ENCODE results near the gene BEND6.
"Not testable (repeated sequence)": the region's sequence is repeated elsewhere in the genome, so short reads cannot be mapped to it uniquely, and the experiment has no call there.

BEND6 gene

DNA sequence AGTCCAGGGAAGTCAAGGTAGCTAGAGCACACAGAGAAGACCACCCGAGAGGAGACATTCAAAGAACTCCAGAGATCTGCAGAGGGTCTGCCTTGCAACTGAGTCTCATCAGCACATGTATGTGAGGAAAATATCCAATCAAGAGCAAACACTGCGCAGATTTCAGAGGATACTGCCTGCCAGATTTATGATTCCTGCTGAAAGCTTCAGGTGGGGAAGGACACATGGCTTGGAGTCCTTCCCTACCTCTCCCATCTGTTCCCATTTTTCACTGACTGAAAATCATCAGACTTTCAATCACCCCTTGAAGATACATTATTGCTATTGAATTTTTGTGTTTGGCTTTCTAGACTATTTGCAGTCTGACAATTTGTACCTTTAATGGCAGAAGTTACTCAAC, 84.0 kb downstream of the BEND6 start:
- H3K27me3 ChIP-seq (replicated peaks; ENCODE audit: control insufficient read depth, insufficient read depth, low read length), result no peaks in the 10 kb centered on the region
- no peaks in the 10 kb centered on the region for H3K9me3 ChIP-seq (ENCODE audit: control insufficient read depth, low read length)
- DNase-seq (ENCODE audit: low read depth), result no peak
- H3K9ac ChIP-seq (ENCODE audit: low read length), result no peak overlapping the region
- H3K4me3 ChIP-seq (ENCODE audit: low read length), result no peak overlapping the region
- no peaks in the 10 kb centered on the region for H3K36me3 ChIP-seq (ENCODE audit: control insufficient read depth, insufficient read depth, low read length, severe bottlenecking)
- no peaks in the 10 kb centered on the region for H3K4me1 ChIP-seq (ENCODE audit: control insufficient read depth, insufficient read depth, low read length)

GRCh38 chr6:57040011-57040410, 85.1 kb downstream of the BEND6 start:
- Histone ChIP-seq H3K4me1 (ENCODE audit: control insufficient read depth, insufficient read depth, low read length) (no peaks in the 10 kb centered on the region), H3K9ac (ENCODE audit: low read length) (no peak overlapping the region)
- no peak for DNase-seq (ENCODE audit: low read depth)

GRCh38 chr6:57044061-57044460, 89.2 kb downstream of the BEND6 start:
- H3K9me3 ChIP-seq (ENCODE audit: control insufficient read depth, low read length); H3K9ac ChIP-seq (ENCODE audit: low read length); H3K4me3 ChIP-seq (ENCODE audit: low read length); DNase-seq (ENCODE audit: low read depth); H3K27me3 ChIP-seq (replicated peaks; ENCODE audit: control insufficient read depth, insufficient read depth, low read length): not testable (repeated sequence)
- Histone ChIP-seq H3K4me1 (ENCODE audit: control insufficient read depth, insufficient read depth, low read length) (peaks cover 15% of the 10 kb centered on the region), H3K36me3 (ENCODE audit: control insufficient read depth, insufficient read depth, low read length, severe bottlenecking) (peaks cover 11% of the 10 kb centered on the region)

More at GRCh38 chr6:57040011-57040410, 85.1 kb downstream of the BEND6 start:
- H3K9me3 ChIP-seq (ENCODE audit: control insufficient read depth, low read length), result no peaks in the 10 kb centered on the region
- H3K27me3 ChIP-seq (replicated peaks; ENCODE audit: control insufficient read depth, insufficient read depth, low read length), result no peaks in the 10 kb centered on the region
- H3K36me3 ChIP-seq (ENCODE audit: control insufficient read depth, insufficient read depth, low read length, severe bottlenecking), result no peaks in the 10 kb centered on the region
- H3K4me3 ChIP-seq (ENCODE audit: low read length), result no peak overlapping the region

- Histone ChIP-seq H3K9me3 (ENCODE audit: control insufficient read depth, low read length) (no peaks in the 10 kb centered on the region), H3K9ac (ENCODE audit: low read length) (no peak overlapping the region), H3K36me3 (ENCODE audit: control insufficient read depth, insufficient read depth, low read length, severe bottlenecking) (peaks cover 15% of the 10 kb centered on the region), H3K27me3 (replicated peaks; ENCODE audit: control insufficient read depth, insufficient read depth, low read length) (no peaks in the 10 kb centered on the region), H3K4me3 (ENCODE audit: low read length) (no peak overlapping the region), H3K4me1 (ENCODE audit: control insufficient read depth, insufficient read depth, low read length) (peaks cover 20% of the 10 kb centered on the region)
- DNase-seq (ENCODE audit: low read depth), result no peak
These were observed 89.7 kb downstream of the BEND6 start for GRCh38 chr6:57044568-57044967.

DNA sequence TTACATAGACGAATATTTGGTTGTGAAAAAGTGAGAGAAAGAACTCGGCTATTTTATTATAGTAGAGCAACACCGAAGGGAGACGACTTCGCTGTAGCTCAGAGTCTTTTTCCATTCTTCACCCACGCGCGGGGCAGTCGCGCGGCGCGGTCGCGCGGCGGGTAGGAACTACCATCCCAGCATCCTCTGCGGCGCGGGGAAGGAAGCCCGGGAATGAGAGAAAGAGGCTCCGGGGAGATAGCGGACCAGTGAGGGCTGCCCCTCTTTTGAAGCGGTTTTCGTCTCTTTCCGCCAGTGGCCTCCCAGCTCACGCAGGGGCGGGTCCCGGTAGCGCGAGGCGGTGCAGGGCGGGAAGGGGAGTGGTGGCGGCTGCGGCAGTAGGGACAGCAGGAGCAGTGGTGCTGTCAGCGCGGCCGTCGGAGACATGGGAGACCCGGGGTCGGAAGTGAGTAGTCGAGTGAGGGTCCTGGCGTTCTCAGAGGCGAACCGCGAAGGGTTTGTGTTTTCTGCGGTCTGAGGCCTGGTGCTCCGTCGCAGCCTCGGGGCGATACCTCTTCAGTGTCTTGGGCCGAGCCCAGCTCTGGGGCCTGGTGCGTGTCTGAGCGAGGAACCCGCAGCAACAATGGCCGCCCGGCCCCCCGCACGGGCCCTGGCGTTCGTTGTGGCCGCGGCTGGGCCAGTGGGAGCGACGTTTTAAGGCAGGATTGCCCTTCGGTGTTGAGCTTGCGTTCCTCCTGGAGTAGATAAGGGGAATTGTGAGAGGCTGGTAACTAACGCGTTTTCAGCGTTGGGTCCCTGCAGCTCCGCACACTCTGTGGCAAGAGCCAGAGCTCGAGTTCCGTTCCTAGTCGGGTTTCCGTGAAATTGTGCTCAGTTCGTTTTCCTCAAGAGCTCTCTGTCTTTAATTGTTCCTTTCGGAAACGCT, 91.7 kb downstream of the BEND6 start, which contains the start of gene KIAA1586:
TSS of gene KIAA1586 (plus strand) at position 362 of the 925 bp plus-strand sequence. CDS start at position 425, 63 bp downstream.
- H3K4me3 ChIP-seq (ENCODE audit: low read length), result peak within 1 kb of the TSS; percentile 84
- peaks cover 20% of the 10 kb centered on the region for H3K4me1 ChIP-seq (ENCODE audit: control insufficient read depth, insufficient read depth, low read length)
- H3K36me3 ChIP-seq (ENCODE audit: control insufficient read depth, insufficient read depth, low read length, severe bottlenecking), result peaks cover 28% of the 10 kb centered on the region
- peak; percentile 97 for DNase-seq (ENCODE audit: low read depth)
- H3K27me3 ChIP-seq (replicated peaks; ENCODE audit: control insufficient read depth, insufficient read depth, low read length); H3K9me3 ChIP-seq (ENCODE audit: control insufficient read depth, low read length): not testable (repeated sequence)
- H3K9ac ChIP-seq (ENCODE audit: low read length), result peak within 1 kb of the TSS; percentile 85

GRCh38 chr6:57047257-57047585, 92.3 kb downstream of the BEND6 start:
- not testable (repeated sequence) for DNase-seq (ENCODE audit: low read depth); H3K4me3 ChIP-seq (ENCODE audit: low read length); H3K9me3 ChIP-seq (ENCODE audit: control insufficient read depth, low read length); H3K9ac ChIP-seq (ENCODE audit: low read length); H3K27me3 ChIP-seq (replicated peaks; ENCODE audit: control insufficient read depth, insufficient read depth, low read length)
- Histone ChIP-seq H3K4me1 (ENCODE audit: control insufficient read depth, insufficient read depth, low read length) (peaks cover 20% of the 10 kb centered on the region), H3K36me3 (ENCODE audit: control insufficient read depth, insufficient read depth, low read length, severe bottlenecking) (peaks cover 34% of the 10 kb centered on the region)

DNA sequence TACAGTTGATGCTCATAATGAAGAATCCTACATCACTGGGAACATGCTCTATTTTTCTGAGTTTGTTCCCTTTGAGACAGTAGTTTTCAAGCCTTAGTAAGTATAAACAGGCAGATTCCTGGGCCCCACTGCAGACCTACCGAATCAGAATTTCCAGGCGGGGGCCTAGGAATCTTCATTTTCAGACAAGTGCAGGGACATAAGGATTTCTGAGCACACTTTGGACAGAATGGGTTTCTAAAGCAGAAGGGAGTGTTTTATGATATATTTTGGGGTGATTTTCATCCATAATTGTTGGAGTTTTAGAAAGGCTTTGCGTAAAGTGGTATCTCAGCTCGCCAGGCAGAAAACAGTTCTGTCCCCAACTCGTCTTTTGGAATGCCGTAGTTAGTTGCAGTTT, 93.0 kb downstream of the BEND6 start:
- H3K4me3 ChIP-seq (ENCODE audit: low read length), result peak overlapping the region; percentile 71
- H3K27me3 ChIP-seq (replicated peaks; ENCODE audit: control insufficient read depth, insufficient read depth, low read length); H3K9me3 ChIP-seq (ENCODE audit: control insufficient read depth, low read length); DNase-seq (ENCODE audit: low read depth): not testable (repeated sequence)
- H3K36me3 ChIP-seq (ENCODE audit: control insufficient read depth, insufficient read depth, low read length, severe bottlenecking), result peaks cover 40% of the 10 kb centered on the region
- peaks cover 20% of the 10 kb centered on the region for H3K4me1 ChIP-seq (ENCODE audit: control insufficient read depth, insufficient read depth, low read length)
- peak overlapping the region; percentile 25 for H3K9ac ChIP-seq (ENCODE audit: low read length)

- H3K9ac ChIP-seq (ENCODE audit: low read length), result peak overlapping the region; percentile 25
- no peak for DNase-seq (ENCODE audit: low read depth)
- H3K36me3 ChIP-seq (ENCODE audit: control insufficient read depth, insufficient read depth, low read length, severe bottlenecking), result peaks cover 48% of the 10 kb centered on the region
- peak overlapping the region; percentile 71 for H3K4me3 ChIP-seq (ENCODE audit: low read length)
- H3K9me3 ChIP-seq (ENCODE audit: control insufficient read depth, low read length), result no peaks in the 10 kb centered on the region
- H3K27me3 ChIP-seq (replicated peaks; ENCODE audit: control insufficient read depth, insufficient read depth, low read length), result no peaks in the 10 kb centered on the region
- H3K4me1 ChIP-seq (ENCODE audit: control insufficient read depth, insufficient read depth, low read length), result peaks cover 20% of the 10 kb centered on the region
These were observed 93.7 kb downstream of the BEND6 start for GRCh38 chr6:57048577-57048976.

GRCh38 chr6:57063847-57064246, 108.9 kb downstream of the BEND6 start:
- no peak overlapping the region for H3K4me3 ChIP-seq (ENCODE audit: low read length)
- H3K27me3 ChIP-seq (replicated peaks; ENCODE audit: control insufficient read depth, insufficient read depth, low read length), result no peaks in the 10 kb centered on the region
- H3K4me1 ChIP-seq (ENCODE audit: control insufficient read depth, insufficient read depth, low read length), result peaks cover 9% of the 10 kb centered on the region
- H3K9ac ChIP-seq (ENCODE audit: low read length), result no peak overlapping the region
- no peak for DNase-seq (ENCODE audit: low read depth)
- no peaks in the 10 kb centered on the region for H3K9me3 ChIP-seq (ENCODE audit: control insufficient read depth, low read length)
- peaks cover 40% of the 10 kb centered on the region for H3K36me3 ChIP-seq (ENCODE audit: control insufficient read depth, insufficient read depth, low read length, severe bottlenecking)

DNA sequence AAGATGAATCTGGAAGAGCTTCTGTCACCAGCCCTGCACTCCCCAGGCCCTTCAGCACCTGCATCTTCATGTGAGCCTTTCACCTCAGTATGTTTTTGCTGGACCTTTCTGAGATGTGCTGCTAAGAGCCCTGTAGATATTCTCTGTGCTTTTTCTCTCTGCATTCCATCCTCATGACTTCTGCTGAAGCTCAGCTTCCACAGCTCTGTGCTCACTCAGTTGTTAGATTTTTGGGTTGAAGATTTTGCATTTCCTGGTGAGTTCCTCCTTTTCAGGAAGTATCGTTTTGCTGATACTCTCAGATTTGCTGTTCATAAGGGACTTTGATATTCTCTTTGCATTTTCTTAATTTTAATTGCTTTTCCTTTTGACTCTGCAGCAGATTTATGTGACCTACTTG, 109.9 kb downstream of the BEND6 start:
- Histone ChIP-seq H3K9ac (ENCODE audit: low read length) (no peak overlapping the region), H3K9me3 (ENCODE audit: control insufficient read depth, low read length) (no peaks in the 10 kb centered on the region), H3K4me3 (ENCODE audit: low read length) (no peak overlapping the region), H3K4me1 (ENCODE audit: control insufficient read depth, insufficient read depth, low read length) (peaks cover 9% of the 10 kb centered on the region), H3K27me3 (replicated peaks; ENCODE audit: control insufficient read depth, insufficient read depth, low read length) (no peaks in the 10 kb centered on the region), H3K36me3 (ENCODE audit: control insufficient read depth, insufficient read depth, low read length, severe bottlenecking) (peaks cover 34% of the 10 kb centered on the region)
- DNase-seq (ENCODE audit: low read depth), result peak; percentile 51

GRCh38 chr6:57068061-57068460, 113.2 kb downstream of the BEND6 start:
- Histone ChIP-seq H3K27me3 (replicated peaks; ENCODE audit: control insufficient read depth, insufficient read depth, low read length) (no peaks in the 10 kb centered on the region), H3K9me3 (ENCODE audit: control insufficient read depth, low read length) (no peaks in the 10 kb centered on the region), H3K4me1 (ENCODE audit: control insufficient read depth, insufficient read depth, low read length) (peaks cover 9% of the 10 kb centered on the region), H3K9ac (ENCODE audit: low read length) (no peak overlapping the region), H3K36me3 (ENCODE audit: control insufficient read depth, insufficient read depth, low read length, severe bottlenecking) (peaks cover 13% of the 10 kb centered on the region), H3K4me3 (ENCODE audit: low read length) (no peak overlapping the region)
- peak; percentile 57 for DNase-seq (ENCODE audit: low read depth)
